HepG2 (cell line): Measurements from ENCODE around the gene NRK.

Source experiments
- CTCF ChIP-seq: sonication (generic); formaldehyde crosslinking; IDR thresholded peaks from 2 replicates; pipeline ENCODE4 v1.5.0; 2020; ENCODE audit warnings: mild to moderate bottlenecking, missing genetic modification reagents, moderate library complexity
- E2F5 ChIP-seq: sonication (generic); formaldehyde crosslinking; conservative IDR thresholded peaks from 2 replicates; pipeline ENCODE4 v1.4.0; 2020; ENCODE audit warnings: missing genetic modification reagents
- EZH2 ChIP-seq: conservative IDR thresholded peaks from 2 replicates; pipeline ENCODE4 v1.6.1; 2012; ENCODE audit warnings: mild to moderate bottlenecking, low read depth, low read length, moderate library complexity
- HBP1 ChIP-seq: IDR thresholded peaks from 2 replicates; pipeline ENCODE4 v1.6.1; 2016; ENCODE audit warnings: low read depth, control low read depth
- HMG20A ChIP-seq: IDR thresholded peaks from 2 replicates; pipeline ENCODE4 v1.6.1; 2016; ENCODE audit warnings: borderline replicate concordance
- PBX2 ChIP-seq: IDR thresholded peaks from 2 replicates; pipeline ENCODE4 v1.6.1; 2016; ENCODE audit warnings: control low read depth
- PREB ChIP-seq: sonication (generic); formaldehyde crosslinking; IDR thresholded peaks from 2 replicates; pipeline ENCODE4 v1.4.0; 2020; ENCODE audit warnings: missing genetic modification reagents
- SMAD1 ChIP-seq: sonication (generic); formaldehyde crosslinking; IDR thresholded peaks from 2 replicates; pipeline ENCODE4 v1.4.0; 2020; ENCODE audit warnings: missing genetic modification reagents, low read depth, mild to moderate bottlenecking, borderline replicate concordance
- ZBTB7A ChIP-seq: sonication (generic); formaldehyde crosslinking; IDR thresholded peaks from 2 replicates; pipeline ENCODE4 v1.8.0; 2022; ENCODE audit warnings: mild to moderate bottlenecking, missing genetic modification reagents
- ZFP36L1 ChIP-seq: sonication (generic); formaldehyde crosslinking; IDR thresholded peaks from 2 replicates; pipeline ENCODE4 v1.8.0; 2022; ENCODE audit warnings: mild to moderate bottlenecking, missing genetic modification reagents, moderate library complexity
- ZFP91 ChIP-seq: sonication (generic); formaldehyde crosslinking; IDR thresholded peaks from 2 replicates; pipeline ENCODE4 v1.9.0; 2022; ENCODE audit warnings: missing genetic modification reagents, mild to moderate bottlenecking, borderline replicate concordance
- ZNF335 ChIP-seq: sonication (generic); formaldehyde crosslinking; IDR thresholded peaks from 2 replicates; pipeline ENCODE4 v1.4.0; 2020; ENCODE audit warnings: missing genetic modification reagents

- TF ChIP-seq EZH2 (no peak), CTCF (CRISPR knock-in tag) (peak; percentile 60), HBP1 (no peak), ZNF335 (CRISPR knock-in tag) (no peak), ZBTB7A (CRISPR knock-in tag) (no peak), HMG20A (CRISPR knock-in tag) (no peak), PREB (CRISPR knock-in tag) (no peak), SMAD1 (CRISPR knock-in tag) (no peak), PBX2 (no peak), ZFP91 (no peak), E2F5 (no peak), ZFP36L1 (CRISPR knock-in tag) (no peak)
Observed at GRCh38 chrX:105975382-105975781, 153.0 kb downstream of the NRK start.
